Left hindlimb (tissue), 1 donor: ENCODE results near the gene CLIC3.

Source experiments
- DNase-seq: peaks from one replicate; pipeline ENCODE4 v3.0.0-alpha.2; 2018

The CLIC3 gene

GRCh38 chr9:137030538-137031527, 34.5 kb upstream of the CLIC3 start:
- DNase-seq = no peak

DNA sequence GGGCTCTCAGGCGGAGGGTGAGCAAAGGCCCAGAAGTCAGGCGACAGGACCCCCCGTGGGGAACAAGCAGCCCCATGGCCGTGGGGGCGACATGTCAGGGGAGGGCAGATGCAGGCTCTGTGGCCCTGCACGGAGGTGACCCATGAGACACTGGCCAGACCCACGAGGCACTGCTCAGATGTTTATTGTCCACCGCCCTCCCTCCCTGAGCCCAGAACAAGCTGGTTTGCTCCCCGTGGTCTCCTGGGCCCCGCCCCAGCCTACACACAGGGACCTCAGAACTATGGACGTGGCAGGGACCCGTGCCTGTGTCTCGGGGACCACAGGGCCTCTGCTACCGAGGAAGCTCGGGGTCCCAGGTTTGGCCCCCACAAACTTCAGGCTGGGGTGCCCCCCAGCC, 33.6 kb upstream of the CLIC3 start:
- no peak for DNase-seq

DNA sequence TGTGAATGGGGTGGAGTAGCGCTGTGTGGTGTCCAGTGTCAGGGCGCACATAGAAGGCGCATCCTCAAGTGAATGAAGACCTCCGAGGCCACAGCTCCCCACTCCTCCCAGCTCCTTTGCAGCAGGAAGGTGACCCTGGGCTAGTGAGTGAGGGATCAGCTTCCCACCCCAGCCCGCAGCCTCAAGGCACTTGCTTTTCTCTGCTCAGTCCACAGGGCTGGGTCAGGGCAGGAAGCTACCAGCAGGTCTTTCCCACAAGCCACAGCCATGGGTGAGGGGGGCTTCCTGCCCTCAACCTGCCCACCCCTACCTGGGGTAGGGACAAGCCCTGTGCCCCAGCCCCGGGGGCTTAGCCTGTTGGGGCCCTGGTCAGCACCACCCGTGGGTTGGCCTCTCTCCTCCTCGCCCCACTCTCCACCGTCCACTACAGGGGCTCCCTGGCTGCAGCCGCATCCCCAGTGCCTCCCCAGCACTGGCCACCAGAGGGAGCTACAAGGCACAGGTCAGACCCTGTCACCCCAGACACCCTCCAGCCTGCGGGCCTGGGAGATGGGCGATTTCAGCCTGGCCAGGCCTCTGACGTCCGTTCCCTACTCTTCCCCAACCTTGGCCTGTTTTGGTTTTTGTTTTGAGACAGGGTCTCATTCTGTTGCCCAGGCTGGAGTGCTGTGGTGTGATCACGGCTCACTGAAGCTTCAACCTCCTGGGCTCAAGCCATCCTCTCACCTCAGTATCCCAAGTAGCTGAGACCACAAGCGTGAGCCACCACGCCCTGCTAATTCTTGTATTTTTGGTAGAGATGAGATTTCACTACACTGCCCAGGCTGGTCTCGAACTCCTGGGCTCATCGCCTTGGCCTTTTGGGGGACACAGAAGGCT, 32.9 kb upstream of the CLIC3 start:
- DNase-seq = no peak

DNA sequence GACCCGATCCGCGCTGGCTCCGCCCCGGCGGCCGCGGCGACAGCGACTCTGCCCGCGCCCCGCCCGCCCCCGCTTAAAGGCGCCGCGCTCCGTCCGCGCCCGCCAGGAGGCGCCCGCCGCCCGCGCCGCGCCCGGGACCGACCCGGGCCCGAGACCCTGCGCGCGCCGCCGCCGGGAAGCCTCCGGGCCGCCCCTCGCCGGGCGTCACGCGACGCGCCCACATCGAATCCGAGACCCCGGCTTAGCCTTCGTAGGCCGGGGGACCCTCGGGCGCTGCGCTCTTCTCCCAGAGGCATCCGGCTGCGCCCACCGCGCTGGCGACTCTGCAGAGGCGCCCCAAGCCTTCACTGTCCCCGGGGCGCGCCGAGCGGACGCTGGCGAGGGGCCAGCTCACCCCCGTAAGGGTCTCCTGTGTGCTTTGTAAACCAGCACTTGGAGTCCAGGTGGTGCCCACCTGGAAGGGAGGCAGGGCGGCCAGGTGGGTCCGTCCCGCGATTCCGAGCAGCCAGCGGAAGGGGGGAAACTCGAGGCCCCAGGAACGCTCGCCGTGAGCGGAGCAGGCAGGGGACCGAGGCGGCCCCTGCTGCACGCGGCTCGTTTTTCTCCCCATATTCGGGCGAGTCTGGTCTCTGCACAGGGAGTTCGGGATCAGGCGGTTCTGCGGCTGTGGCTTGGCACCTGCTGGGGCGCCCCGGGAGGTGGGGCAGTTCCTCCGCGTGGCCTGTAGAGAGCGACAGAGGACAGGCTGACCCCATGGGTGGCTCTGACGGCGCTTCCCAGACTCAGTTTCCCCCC, 32.1 kb upstream of the CLIC3 start:
- no peak for DNase-seq

- no peak for DNase-seq
Observed at GRCh38 chr9:137027369-137028262, 31.2 kb upstream of the CLIC3 start, which contains the start of gene ABCA2. TSS of gene ABCA2 (minus strand) at chr9:137028237. CDS start at chr9:137028140, 97 bp downstream.

- no peak for DNase-seq
Observed at GRCh38 chr9:137026828-137027227, 30.5 kb upstream of the CLIC3 start.

GRCh38 chr9:137026384-137026783, 30.0 kb upstream of the CLIC3 start:
- DNase-seq = no peak

GRCh38 chr9:137025517-137025966, 29.2 kb upstream of the CLIC3 start:
- DNase-seq = no peak

DNA sequence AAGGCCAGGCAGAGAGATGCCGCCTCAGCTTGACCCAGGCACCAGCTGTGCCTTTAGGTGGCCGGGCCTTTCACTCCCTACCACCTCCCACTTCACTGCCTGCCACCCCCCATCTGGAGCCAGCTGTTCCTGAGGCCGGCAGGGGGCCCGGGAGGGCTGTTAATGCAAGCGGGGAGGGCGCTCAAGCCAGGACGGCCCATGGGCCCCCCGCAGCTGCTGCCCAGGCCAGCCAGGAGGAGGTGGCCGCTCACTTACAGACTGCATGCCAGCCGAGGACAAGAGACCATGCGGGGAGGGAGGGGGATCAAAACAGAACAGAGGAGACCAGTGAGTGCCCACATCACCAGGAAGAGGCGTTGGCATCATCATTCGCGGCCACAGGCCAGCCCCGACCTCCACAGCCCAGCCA, 27.2 kb upstream of the CLIC3 start:
- DNase-seq = no peak

- no peak for DNase-seq
Observed at GRCh38 chr9:137023157-137023556, 26.8 kb upstream of the CLIC3 start.

GRCh38 chr9:137022662-137023008, 26.3 kb upstream of the CLIC3 start:
- no peak for DNase-seq

- no peak for DNase-seq
Observed at GRCh38 chr9:137021979-137022661, 25.8 kb upstream of the CLIC3 start.

- DNase-seq = no peak
Observed at GRCh38 chr9:137021568-137021978, 25.2 kb upstream of the CLIC3 start.

DNA sequence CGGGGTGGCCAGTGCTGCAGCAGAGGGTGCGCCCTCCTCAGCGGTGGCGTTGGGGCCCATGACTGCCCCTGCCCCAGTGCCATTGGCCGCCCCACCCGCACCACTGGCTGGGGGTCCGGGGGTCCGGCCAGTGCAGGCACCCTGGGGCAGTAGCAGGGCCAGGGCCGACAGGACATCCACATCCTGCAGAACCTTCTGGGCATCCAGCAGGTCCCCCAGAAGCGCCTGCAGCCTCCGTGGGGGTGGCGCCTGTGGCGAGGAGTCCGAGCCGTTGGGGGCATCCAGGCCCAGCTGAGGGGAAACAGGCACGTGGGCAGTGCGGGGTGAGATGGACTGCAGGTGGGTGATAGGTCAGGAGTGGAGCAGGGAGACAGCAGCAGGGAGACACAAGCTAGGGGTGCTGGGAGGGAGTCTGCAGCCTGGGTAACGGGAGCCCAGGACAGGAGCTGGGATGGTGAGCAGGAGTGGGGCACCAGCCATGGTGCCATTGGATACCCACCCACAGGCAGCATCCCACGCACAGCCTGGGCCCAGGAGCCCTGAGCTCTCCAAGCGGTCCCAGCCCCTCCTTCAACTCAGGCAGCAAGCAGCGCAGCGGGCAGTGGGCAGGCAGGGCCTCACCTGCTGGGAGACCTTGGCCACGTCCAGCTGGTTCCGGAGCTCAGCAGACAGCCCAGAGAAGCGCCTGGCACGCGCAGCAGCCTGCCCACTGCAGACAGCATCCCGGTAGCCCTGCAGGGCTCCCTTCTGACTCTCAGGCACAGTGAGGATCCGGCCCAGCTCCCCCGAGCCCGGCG, 24.6 kb upstream of the CLIC3 start:
- DNase-seq = no peak

GRCh38 chr9:137019891-137020683, 23.7 kb upstream of the CLIC3 start:
- DNase-seq = no peak

- no peak for DNase-seq
Observed at GRCh38 chr9:137018761-137019559, 22.6 kb upstream of the CLIC3 start.

- no peak for DNase-seq
Observed at GRCh38 chr9:137017791-137018497, 21.6 kb upstream of the CLIC3 start.

GRCh38 chr9:137017071-137017470, 20.7 kb upstream of the CLIC3 start:
- DNase-seq = no peak
